Endothelial cell of umbilical vein (primary cell): Measurements from ENCODE around the gene MBOAT1. TPM values are rescaled to one million over a fixed set of nuclear protein-coding genes. Genes with fewer than 3 reads are reported as not detected.

Experiments
- BruUV-seq: library from RNA; stranded (reverse); fragments of 400-500 nt; replicated peaks from 2 replicates; lab custom pipeline; 2021; lab: Mats Ljungman, UMichigan
- CTCF ChIA-PET: fragments of 300-600, 350-600 bp; sonication (Branson Sonifier 250); formaldehyde crosslinking; loops from one replicate; lab custom pipeline; 2021; ENCODE audit warnings: antibody characterized with exemption, inconsistent platforms; lab: Charles Lee
- POLR2A ChIA-PET: fragments of 300-600, 350-600 bp; sonication (Branson Sonifier 250); formaldehyde crosslinking; loops from one replicate; lab custom pipeline; 2021; ENCODE audit warnings: antibody characterized with exemption, inconsistent platforms; lab: Charles Lee
- DNase-seq: peaks from one replicate; pipeline ENCODE4 v3.0.0-alpha.2; 2011; ENCODE audit warnings: low read depth, low spot score
- FAIRE-seq: peaks from 2 replicates; lab custom pipeline; 2011; peaks lifted over from hg19 to GRCh38; lab: Jason Lieb, UNC
- H2AFZ ChIP-seq: 2 replicates; pipeline ENCODE4 v1.6.0; 2012; ENCODE audit warnings: low read depth, low read length, control low read depth, inconsistent platforms
- H3K27ac ChIP-seq: 2 replicates; pipeline ENCODE4 v1.5.1; 2011; ENCODE audit warnings: low read depth, mild to moderate bottlenecking, control low read depth, low read length, moderate library complexity; ENCODE audit not compliant: insufficient read depth
- H3K27me3 ChIP-seq, 2 experiments: 2 replicates each; pipeline versions ENCODE4 v1.6.0 to v1.6.1; 2011; ENCODE audit warnings: low read length in 2 of 2, mixed read lengths in 1 of 2; ENCODE audit not compliant: control insufficient read depth in 2 of 2, insufficient read depth in 2 of 2
- H3K36me3 ChIP-seq, 2 experiments: 2 replicates in 1 of 2; 3 replicates in 1 of 2; pipeline ENCODE4 v1.5.1; 2011; ENCODE audit warnings: low read length in 2 of 2, mild to moderate bottlenecking in 1 of 2, moderate library complexity in 1 of 2; ENCODE audit not compliant: control insufficient read depth in 2 of 2, insufficient read depth in 2 of 2; ENCODE audit errors: extremely low read depth in 1 of 2
- H3K4me1 ChIP-seq: 3 replicates; pipeline ENCODE4 v1.5.1; 2011; ENCODE audit warnings: mild to moderate bottlenecking, low read length; ENCODE audit not compliant: control insufficient read depth, insufficient read depth; ENCODE audit errors: extremely low read depth
- H3K4me2 ChIP-seq: 2 replicates; pipeline ENCODE4 v1.6.1; 2011; ENCODE audit warnings: low read length, control low read depth, mixed read lengths; ENCODE audit not compliant: insufficient read depth
- H3K4me3 ChIP-seq, 3 experiments: fragments of 200-600 bp in 1 of 3; sonication (generic), shearing (Covaris generic) in 1 of 3; replicated peaks in 1 of 3; 2 replicates each; pipeline ENCODE4 v1.5.1; 2011 to 2016; ENCODE audit warnings: control low read depth in 3 of 3, low read length in 3 of 3, mild to moderate bottlenecking in 2 of 3, inconsistent platforms in 1 of 3, low read depth in 1 of 3, moderate library complexity in 1 of 3; ENCODE audit not compliant: insufficient read depth in 1 of 3
- H3K79me2 ChIP-seq: 2 replicates; pipeline ENCODE4 v1.6.0; 2012; ENCODE audit warnings: low read length, inconsistent platforms; ENCODE audit not compliant: control insufficient read depth, insufficient read depth
- H3K9ac ChIP-seq: replicated peaks from 2 replicates; pipeline ENCODE3; 2011; ENCODE audit warnings: low read length, control low read depth; ENCODE audit not compliant: insufficient read depth; ENCODE audit errors: extremely low read depth
- H3K9me1 ChIP-seq: replicated peaks from 3 replicates; pipeline ENCODE4 v1.6.0; 2011; ENCODE audit warnings: mild to moderate bottlenecking, low read length; ENCODE audit not compliant: control insufficient read depth, insufficient read depth; ENCODE audit errors: extremely low read depth
- H3K9me3 ChIP-seq: replicated peaks from 2 replicates; pipeline ENCODE4 v1.5.1; 2012; ENCODE audit warnings: low read length, inconsistent platforms; ENCODE audit not compliant: control insufficient read depth, insufficient read depth
- H4K20me1 ChIP-seq: replicated peaks from 2 replicates; pipeline ENCODE3; 2011; ENCODE audit warnings: mild to moderate bottlenecking, low read length; ENCODE audit not compliant: control insufficient read depth, insufficient read depth; ENCODE audit errors: extremely low read depth
- EZH2 ChIP-seq: IDR thresholded peaks from 2 replicates; pipeline ENCODE4 v1.6.1; 2012; ENCODE audit warnings: borderline replicate concordance, low read depth, mild to moderate bottlenecking, moderate library complexity, low read length, inconsistent platforms; ENCODE audit not compliant: severe bottlenecking
- GATA2 ChIP-seq: IDR thresholded peaks from 2 replicates; pipeline ENCODE4 v1.7.0; 2011; ENCODE audit warnings: low read depth, mild to moderate bottlenecking, moderate library complexity, mixed read lengths, low read length; ENCODE audit not compliant: insufficient read length, insufficient read depth
- JUN ChIP-seq: IDR thresholded peaks from 2 replicates; pipeline ENCODE4 v1.6.1; 2011; ENCODE audit warnings: borderline replicate concordance, low read depth; ENCODE audit not compliant: insufficient read length, insufficient read depth
- MAX ChIP-seq: IDR thresholded peaks from 2 replicates; pipeline ENCODE4 v1.6.1; 2011; ENCODE audit not compliant: insufficient read depth, insufficient read length
- MYC ChIP-seq: IDR thresholded peaks from one replicate; pipeline ENCODE4 v1.6.1; 2011; ENCODE audit warnings: mild to moderate bottlenecking, low read depth, low read length
- POLR2A ChIP-seq: IDR thresholded peaks from 2 replicates; pipeline ENCODE4 v1.6.1; 2012; ENCODE audit warnings: low read depth, mild to moderate bottlenecking, control low read depth, low read length
- POLR2AphosphoS5 ChIP-seq: IDR thresholded peaks from 2 replicates; pipeline ENCODE4 v1.6.1; 2012; ENCODE audit warnings: low read depth, mild to moderate bottlenecking, control low read depth, low read length, moderate library complexity; ENCODE audit not compliant: insufficient read depth
- dilution Hi-C: fragments of 300-500 bp; cut with MboI; formaldehyde crosslinking; loops from one replicate; pipeline ENCODE4 v1.15.0; 2019; ENCODE audit warnings: low sequenced_read_pairs; ENCODE audit not compliant: extremely low pct_ligation_motif_present
- intact Hi-C: fragments of 100-400 bp; cut with micrococcal nuclease; formaldehyde crosslinking; loops from one replicate; pipeline ENCODE4 v1.10.0; 2022
- polyA plus RNA-seq, 4 experiments: library from polyadenylated mRNA; depleted of rRNA in 3 of 4; stranded (reverse) in 3 of 4; unstranded in 1 of 4; fragments of >200 nt; gene quantifications; 2 replicates each; pipeline versions ENCODE4 v1.2.1 to v1.2.3, GENCODE V29; 2011 to 2012; ENCODE audit warnings: missing spikeins in 1 of 4
- total RNA-seq: library from RNA; stranded (reverse); gene quantifications from 2 replicates; pipeline ENCODE4 v1.2.3, GENCODE V29; 2021
- TF ChIP-seq, protein P1 (sequence below), 2 donors: IDR thresholded peaks; 1 replicate in 1 of 2; 2 replicates in 1 of 2; pipeline ENCODE4 v1.5.1; 2011; ENCODE audit warnings: low read length in 2 of 2, mild to moderate bottlenecking in 2 of 2, moderate library complexity in 2 of 2, control low read depth in 1 of 2, inconsistent platforms in 1 of 2, low read depth in 1 of 2; ENCODE audit not compliant: insufficient read depth in 1 of 2; ENCODE audit errors: extremely low read depth in 1 of 2

MBOAT1 gene
- total and polyA plus RNA-seq, 2 donors (not counting 3 experiments of a cell fraction or from before 2014, with no cell fraction given) = 2.1 to 5.4 TPM

- ChIA-PET POLR2A (no interaction called here), CTCF (interaction anchor here (0.6 kb wide), 1 partner anchor 37 kb away, joined by 3 read pairs; no protein-coding TSS in a partner anchor)
- Histone ChIP-seq H2AFZ (no peak overlapping the region), H3K79me2 (no peaks in the 10 kb centered on the region), H3K9ac (no peak overlapping the region), H3K4me1 (no peaks in the 10 kb centered on the region), H3K9me3 (no peaks in the 10 kb centered on the region), H3K27me3 (no peaks in the 10 kb centered on the region), H3K27ac (no peak overlapping the region), H3K4me2 (no peak overlapping the region), H3K9me1 (no peaks in the 10 kb centered on the region), H4K20me1 (no peaks in the 10 kb centered on the region), H3K36me3 (no peaks in the 10 kb centered on the region), H3K4me3 (no peak overlapping the region)
- dilution Hi-C loops = no loop called here
- DNase-seq (no peak), FAIRE-seq (no peak)
- TF ChIP-seq, protein P1, sequence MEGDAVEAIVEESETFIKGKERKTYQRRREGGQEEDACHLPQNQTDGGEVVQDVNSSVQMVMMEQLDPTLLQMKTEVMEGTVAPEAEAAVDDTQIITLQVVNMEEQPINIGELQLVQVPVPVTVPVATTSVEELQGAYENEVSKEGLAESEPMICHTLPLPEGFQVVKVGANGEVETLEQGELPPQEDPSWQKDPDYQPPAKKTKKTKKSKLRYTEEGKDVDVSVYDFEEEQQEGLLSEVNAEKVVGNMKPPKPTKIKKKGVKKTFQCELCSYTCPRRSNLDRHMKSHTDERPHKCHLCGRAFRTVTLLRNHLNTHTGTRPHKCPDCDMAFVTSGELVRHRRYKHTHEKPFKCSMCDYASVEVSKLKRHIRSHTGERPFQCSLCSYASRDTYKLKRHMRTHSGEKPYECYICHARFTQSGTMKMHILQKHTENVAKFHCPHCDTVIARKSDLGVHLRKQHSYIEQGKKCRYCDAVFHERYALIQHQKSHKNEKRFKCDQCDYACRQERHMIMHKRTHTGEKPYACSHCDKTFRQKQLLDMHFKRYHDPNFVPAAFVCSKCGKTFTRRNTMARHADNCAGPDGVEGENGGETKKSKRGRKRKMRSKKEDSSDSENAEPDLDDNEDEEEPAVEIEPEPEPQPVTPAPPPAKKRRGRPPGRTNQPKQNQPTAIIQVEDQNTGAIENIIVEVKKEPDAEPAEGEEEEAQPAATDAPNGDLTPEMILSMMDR (IDR thresholded peaks at IDR 0.05; ENCODE audit: extremely low read depth in 1 of 2, insufficient read depth in 1 of 2, low read depth in 1 of 2, low read length in 2 of 2) = no peak
- BruUV-seq = no TSS peak
- intact Hi-C loops = no loop called here
These were observed 25.6 kb upstream of the MBOAT1 start for GRCh38 chr6:20237677-20238460.

DNA sequence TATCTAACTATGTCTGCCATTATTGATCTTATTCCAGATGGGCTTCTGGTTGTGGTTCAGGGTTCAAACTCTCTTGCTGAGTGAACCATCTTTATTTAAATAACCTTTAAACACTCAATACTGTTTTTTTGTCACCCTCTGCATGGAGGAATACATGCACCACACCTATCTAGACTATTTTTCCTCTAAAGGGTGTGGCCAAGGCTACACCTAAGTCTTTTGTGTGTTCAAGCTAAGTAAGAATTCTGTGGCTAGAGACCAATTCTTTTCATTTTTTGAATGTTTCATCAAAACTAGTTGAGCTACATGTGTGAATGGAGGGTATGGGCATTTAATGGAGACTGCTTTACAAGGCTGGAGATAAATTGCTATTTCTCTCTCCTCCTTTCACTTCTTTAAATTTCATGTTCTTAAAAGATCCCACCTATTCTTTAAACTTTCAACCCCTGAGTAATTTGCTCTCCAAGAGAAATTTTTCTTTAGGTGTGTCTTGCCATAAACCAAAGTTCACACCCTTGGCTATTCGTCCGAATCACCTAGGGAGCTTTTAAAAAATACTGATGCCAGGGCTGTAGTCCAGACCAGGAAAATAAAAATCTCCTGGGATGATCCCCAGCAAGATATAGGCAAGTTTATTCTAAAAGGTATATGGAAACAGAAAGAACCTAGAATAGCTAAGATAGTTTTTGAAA lies 24.8 kb upstream of the MBOAT1 start:
- no peaks in the 10 kb centered on the region for H3K79me2 ChIP-seq
- H3K4me3 ChIP-seq = no peak overlapping the region
- no peak overlapping the region for H3K27ac ChIP-seq
- no peaks in the 10 kb centered on the region for H3K9me1 ChIP-seq
- no peak for FAIRE-seq
- no peak for TF ChIP-seq JUN
- TF ChIP-seq MYC = no peak
- TF ChIP-seq, protein P1 (IDR thresholded peaks at IDR 0.05; ENCODE audit: extremely low read depth in 1 of 2, insufficient read depth in 1 of 2, low read depth in 1 of 2, low read length in 2 of 2) = no peak
- TF ChIP-seq MAX = no peak
- TF ChIP-seq GATA2 = no peak
- no peak for TF ChIP-seq POLR2AphosphoS5
- no peak for TF ChIP-seq POLR2A
- TF ChIP-seq EZH2 = no peak
- no peak overlapping the region for H2AFZ ChIP-seq
- dilution Hi-C loops = no loop called here
- H3K9ac ChIP-seq = no peak overlapping the region
- no peak overlapping the region for H3K4me2 ChIP-seq
- H3K4me1 ChIP-seq = no peaks in the 10 kb centered on the region
- H3K27me3 ChIP-seq = no peaks in the 10 kb centered on the region
- H3K36me3 ChIP-seq = no peaks in the 10 kb centered on the region
- no TSS peak for BruUV-seq
- no peaks in the 10 kb centered on the region for H4K20me1 ChIP-seq
- POLR2A ChIA-PET = no interaction called here
- CTCF ChIA-PET = interaction anchor here (0.6 kb wide), 1 partner anchor 38 kb away, joined by 3 read pairs; no protein-coding TSS in a partner anchor
- no peak for DNase-seq
- no peaks in the 10 kb centered on the region for H3K9me3 ChIP-seq
- intact Hi-C loops = no loop called here
